CD14-positive monocyte (primary cell): ENCODE measurements around the gene FAM168A. TPM values are rescaled to one million over a fixed set of nuclear protein-coding genes. Genes with fewer than 3 reads are reported as not detected.
A peak's percentile ranks its signal among the peaks of the same experiment; 100 is the strongest.

Source experiments
- DNase-seq, 3 donors: peaks; one replicate each; pipeline ENCODE4 v3.0.0-alpha.2; 2011 to 2022
- H2AFZ ChIP-seq: 2 replicates; pipeline ENCODE4 v1.6.0; 2012; ENCODE audit warnings: mild to moderate bottlenecking, low read depth, low read length, inconsistent platforms; ENCODE audit not compliant: insufficient read depth, poor library complexity, severe bottlenecking
- H3K27ac ChIP-seq, 2 donors: 1 replicate in 1 of 2; 2 replicates in 1 of 2; pipeline ENCODE4 v1.5.1; 2012 to 2013; ENCODE audit warnings: low read length in 2 of 2, control low read depth in 1 of 2, inconsistent platforms in 1 of 2, low read depth in 1 of 2, mild to moderate bottlenecking in 1 of 2
- H3K27me3 ChIP-seq, 2 donors: one replicate each; pipeline versions ENCODE4 v1.6.0 to v1.6.1; 2011 to 2013; ENCODE audit warnings: low read length in 2 of 2; ENCODE audit not compliant: control insufficient read depth in 2 of 2, insufficient read depth in 2 of 2
- H3K36me3 ChIP-seq, 2 donors: replicated peaks in 1 of 2; 1 replicate in 1 of 2; 2 replicates in 1 of 2; pipeline versions ENCODE4 v1.5.1 to v1.6.1; 2012 to 2013; ENCODE audit warnings: low read length in 2 of 2, control low read depth in 1 of 2, inconsistent platforms in 1 of 2, mild to moderate bottlenecking in 1 of 2; ENCODE audit not compliant: insufficient read depth in 2 of 2, control insufficient read depth in 1 of 2
- H3K4me1 ChIP-seq, 2 donors: 1 replicate in 1 of 2; 2 replicates in 1 of 2; pipeline versions ENCODE4 v1.5.1 to v1.6.1; 2012 to 2013; ENCODE audit warnings: low read length in 2 of 2, control low read depth in 1 of 2, inconsistent platforms in 1 of 2, mild to moderate bottlenecking in 1 of 2, moderate library complexity in 1 of 2; ENCODE audit not compliant: insufficient read depth in 2 of 2, control insufficient read depth in 1 of 2
- H3K4me2 ChIP-seq: replicated peaks from 2 replicates; pipeline ENCODE3; 2012; ENCODE audit warnings: low read length, moderate library complexity, mild to moderate bottlenecking; ENCODE audit not compliant: poor library complexity, severe bottlenecking; ENCODE audit errors: extremely low read depth
- H3K4me3 ChIP-seq, 3 experiments: fragments of 200-600 bp in 1 of 3; sonication (generic) in 1 of 3; replicated peaks in 1 of 3; 1 replicate in 2 of 3; 2 replicates in 1 of 3; pipeline ENCODE4 v1.5.1; 2011 to 2013; ENCODE audit warnings: low read length in 3 of 3, mild to moderate bottlenecking in 3 of 3, control low read depth in 2 of 3, low read depth in 2 of 3, inconsistent platforms in 1 of 3, moderate library complexity in 1 of 3
- H3K79me2 ChIP-seq: 2 replicates; pipeline ENCODE4 v1.6.0; 2012; ENCODE audit warnings: mild to moderate bottlenecking, control low read depth, inconsistent platforms, low read length, moderate library complexity; ENCODE audit not compliant: insufficient read depth
- H3K9ac ChIP-seq: 2 replicates; pipeline ENCODE4 v1.6.0; 2017; ENCODE audit warnings: low read length, mild to moderate bottlenecking; ENCODE audit not compliant: insufficient read depth, poor library complexity, severe bottlenecking
- H3K9me3 ChIP-seq, 2 donors: replicated peaks in 1 of 2; 1 replicate in 1 of 2; 2 replicates in 1 of 2; pipeline versions ENCODE4 v1.5.1 to v1.6.1; 2012 to 2013; ENCODE audit warnings: low read length in 2 of 2, control low read depth in 1 of 2; ENCODE audit not compliant: control insufficient read depth in 1 of 2, insufficient read depth in 1 of 2
- H4K20me1 ChIP-seq: 2 replicates; pipeline ENCODE4 v1.6.0; 2012; ENCODE audit warnings: mild to moderate bottlenecking, low read length, control low read depth, moderate library complexity; ENCODE audit not compliant: insufficient read depth
- H3K27ac Mint-ChIP-seq, 7 donors: one replicate each; pipeline ENCODE4 v1.8.0; 2020; ENCODE audit warnings: mild to moderate bottlenecking in 7 of 7, mixed read lengths in 7 of 7, moderate library complexity in 6 of 7, inconsistent platforms in 2 of 7
- H3K27me3 Mint-ChIP-seq, 3 donors: one replicate each; pipeline ENCODE4 v1.8.0; 2021 to 2022; ENCODE audit warnings: low read depth in 3 of 3, mild to moderate bottlenecking in 3 of 3, mixed read lengths in 3 of 3, moderate library complexity in 3 of 3, inconsistent platforms in 1 of 3
- H3K36me3 Mint-ChIP-seq, 2 donors: one replicate each; pipeline ENCODE4 v1.8.0; 2020; ENCODE audit warnings: mixed read lengths in 2 of 2, inconsistent platforms in 1 of 2, mild to moderate bottlenecking in 1 of 2
- H3K4me1 Mint-ChIP-seq: one replicate; pipeline ENCODE4 v1.8.0; 2020; ENCODE audit warnings: mild to moderate bottlenecking, mixed read lengths
- H3K4me3 Mint-ChIP-seq, 2 donors: one replicate each; pipeline ENCODE4 v1.8.0; 2020; ENCODE audit warnings: mild to moderate bottlenecking in 2 of 2, mixed read lengths in 2 of 2, moderate library complexity in 1 of 2
- H3K9me3 Mint-ChIP-seq, 7 donors: one replicate each; pipeline ENCODE4 v1.8.0; 2020 to 2022; ENCODE audit warnings: mixed read lengths in 7 of 7, mild to moderate bottlenecking in 6 of 7, moderate library complexity in 6 of 7, inconsistent platforms in 2 of 7
- WGBS: methylation state at CpG from one replicate; pipeline ENCODE4 v1.1.5; 2013; ENCODE audit warnings: missing lambda C conversion rate; ENCODE audit not compliant: insufficient coverage; 5-methylcytosine and 5-hydroxymethylcytosine counted together
- intact Hi-C, 2 donors: fragments of 100-400 bp; cut with micrococcal nuclease; formaldehyde crosslinking; loops; one replicate each; pipeline versions ENCODE4 v1.15.0 to v1.15.1; 2023
- polyA plus RNA-seq, 3 donors: library from polyadenylated mRNA; depleted of rRNA in 1 of 3; unstranded in 2 of 3; stranded (reverse) in 1 of 3; fragments of 300-500 nt in 2 of 3; fragments of >200 nt in 1 of 3; fragmentation: Illumina TruSeq in 2 of 3; gene quantifications; 1 replicate in 2 of 3; 2 replicates in 1 of 3; pipeline ENCODE4 v1.2.3, GENCODE V29; 2012 to 2021
- TF ChIP-seq, protein P1 (sequence below): fragments of 200-600 bp; IDR thresholded peaks from one replicate; pipeline ENCODE4 v1.8.0; 2022; ENCODE audit warnings: antibody characterized with exemption, mild to moderate bottlenecking

Gene FAM168A
- polyA plus RNA-seq, 3 donors: 1.4 to 13.3 (median 2.1) TPM

DNA sequence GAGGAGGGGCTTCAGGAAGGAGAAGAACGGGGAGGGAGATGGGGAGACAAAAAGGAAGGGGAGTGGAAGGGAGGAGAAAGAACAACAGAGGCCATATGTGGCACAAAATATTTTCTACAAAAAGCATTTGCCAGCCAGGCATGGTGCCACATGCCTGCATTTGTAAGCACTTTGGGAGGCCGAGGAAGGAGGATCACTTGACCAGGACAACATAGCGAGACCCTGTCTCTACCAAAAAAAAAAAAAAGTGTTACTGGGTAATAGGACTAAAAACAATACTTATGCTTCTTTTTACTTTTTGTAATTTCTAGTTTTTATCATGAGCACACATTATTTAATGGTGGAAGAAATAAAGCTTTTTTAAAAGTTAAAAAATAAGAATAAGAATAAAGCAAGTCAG is 5.3 kb downstream of the FAM168A start:
- peaks cover 6 to 9% of the 10 kb centered on the region in 2 donors for H3K36me3 Mint-ChIP-seq
- Histone ChIP-seq H3K27ac (no peak overlapping the region), H3K36me3 (no peaks in the 10 kb centered on the region), H3K4me2 (no peak overlapping the region), H4K20me1 (peaks cover 26% of the 10 kb centered on the region), H3K4me3 (no peak overlapping the region), H3K79me2 (peaks cover 85% of the 10 kb centered on the region), H3K9ac (no peak overlapping the region), H3K9me3 (no peaks in the 10 kb centered on the region), H3K27me3 (no peaks in the 10 kb centered on the region), H3K4me1 (peaks cover 13 to 16% of the 10 kb centered on the region in 2 donors), H2AFZ (no peak overlapping the region)
- peaks cover 0 to 3% (median 0%) of the 10 kb centered on the region in 7 donors for H3K9me3 Mint-ChIP-seq
- H3K4me1 Mint-ChIP-seq: peaks cover 32% of the 10 kb centered on the region
- WGBS: no CpG with 5 or more reads among the region's 3 CpGs
- no peak overlapping the region for H3K4me3 Mint-ChIP-seq
- H3K27me3 Mint-ChIP-seq: peaks cover 0 to 2% (median 0%) of the 10 kb centered on the region in 3 donors
- H3K27ac Mint-ChIP-seq: peak overlapping the region in 1 of 7 donors; percentile 27
- DNase-seq: no peak
- intact Hi-C loops: loop anchor here (10.0 kb wide), 2 partner anchors 128 to 168 kb away; no protein-coding TSS in a partner anchor
- TF ChIP-seq, protein P1, sequence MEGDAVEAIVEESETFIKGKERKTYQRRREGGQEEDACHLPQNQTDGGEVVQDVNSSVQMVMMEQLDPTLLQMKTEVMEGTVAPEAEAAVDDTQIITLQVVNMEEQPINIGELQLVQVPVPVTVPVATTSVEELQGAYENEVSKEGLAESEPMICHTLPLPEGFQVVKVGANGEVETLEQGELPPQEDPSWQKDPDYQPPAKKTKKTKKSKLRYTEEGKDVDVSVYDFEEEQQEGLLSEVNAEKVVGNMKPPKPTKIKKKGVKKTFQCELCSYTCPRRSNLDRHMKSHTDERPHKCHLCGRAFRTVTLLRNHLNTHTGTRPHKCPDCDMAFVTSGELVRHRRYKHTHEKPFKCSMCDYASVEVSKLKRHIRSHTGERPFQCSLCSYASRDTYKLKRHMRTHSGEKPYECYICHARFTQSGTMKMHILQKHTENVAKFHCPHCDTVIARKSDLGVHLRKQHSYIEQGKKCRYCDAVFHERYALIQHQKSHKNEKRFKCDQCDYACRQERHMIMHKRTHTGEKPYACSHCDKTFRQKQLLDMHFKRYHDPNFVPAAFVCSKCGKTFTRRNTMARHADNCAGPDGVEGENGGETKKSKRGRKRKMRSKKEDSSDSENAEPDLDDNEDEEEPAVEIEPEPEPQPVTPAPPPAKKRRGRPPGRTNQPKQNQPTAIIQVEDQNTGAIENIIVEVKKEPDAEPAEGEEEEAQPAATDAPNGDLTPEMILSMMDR: no peak

DNA sequence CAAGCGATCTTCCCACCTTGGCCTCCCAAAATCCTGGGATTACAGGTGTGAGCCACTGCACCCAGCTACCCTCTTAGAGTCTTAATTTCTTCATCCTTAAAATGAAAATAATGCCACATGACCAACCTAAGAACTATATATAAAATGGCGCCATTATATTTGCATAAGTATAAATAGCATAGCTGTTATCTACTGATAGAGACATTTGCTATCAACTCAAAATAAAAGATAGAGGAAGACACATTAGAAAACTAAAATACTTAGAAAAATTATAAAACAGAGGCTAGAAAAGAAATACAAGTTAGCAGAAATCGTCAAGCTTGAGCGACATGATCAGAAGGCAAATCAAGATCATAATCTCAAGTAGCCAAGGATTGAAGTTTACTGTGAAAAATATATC is 6.2 kb downstream of the FAM168A start:
- DNase-seq: no peak
- Mint-ChIP-seq H3K27ac (no peak overlapping the region), H3K4me1 (peaks cover 29% of the 10 kb centered on the region), H3K9me3 (peaks cover 0 to 3% (median 0%) of the 10 kb centered on the region in 7 donors), H3K4me3 (no peak overlapping the region), H3K27me3 (peaks cover 0 to 2% (median 0%) of the 10 kb centered on the region in 3 donors), H3K36me3 (peaks cover 6 to 9% of the 10 kb centered on the region in 2 donors)
- H3K4me3 ChIP-seq: no peak overlapping the region
- no peak overlapping the region for H3K4me2 ChIP-seq
- H4K20me1 ChIP-seq: peaks cover 28% of the 10 kb centered on the region
- peaks cover 5 to 10% of the 10 kb centered on the region in 2 donors for H3K4me1 ChIP-seq
- no peak overlapping the region for H3K9ac ChIP-seq
- H3K9me3 ChIP-seq: no peaks in the 10 kb centered on the region
- H3K27me3 ChIP-seq: no peaks in the 10 kb centered on the region
- no peaks in the 10 kb centered on the region for H3K36me3 ChIP-seq
- peaks cover 79% of the 10 kb centered on the region for H3K79me2 ChIP-seq
- TF ChIP-seq, protein P1: no peak
- intact Hi-C loops: loop anchor here (10.0 kb wide), 2 partner anchors 127 to 167 kb away; no protein-coding TSS in a partner anchor
- H3K27ac ChIP-seq: no peak overlapping the region
- WGBS: no CpG with 5 or more reads among the region's 4 CpGs
- H2AFZ ChIP-seq: no peak overlapping the region
